CD4-positive, alpha-beta T cell (primary cell): Measurements from ENCODE around the gene EXOC6. TPM values are rescaled to one million over a fixed set of nuclear protein-coding genes. Genes with fewer than 3 reads are reported as not detected.

Source experiments
- ATAC-seq: fragments of 200-7000 bp; cut with Tn5 transposase; one replicate; pipeline ENCODE4 v1.10.0; 2022; ENCODE audit warnings: mild to moderate bottlenecking; ENCODE audit not compliant: poor library complexity
- CTCF ChIA-PET: fragments of 350-600 bp; sonication (Branson Sonifier 250); formaldehyde crosslinking; loops from one replicate; lab custom pipeline; 2021; ENCODE audit warnings: antibody characterized with exemption, inconsistent platforms; lab: Charles Lee
- POLR2A ChIA-PET: fragments of 350-600 bp; sonication (Branson Sonifier 250); formaldehyde crosslinking; loops from one replicate; lab custom pipeline; 2021; ENCODE audit warnings: antibody characterized with exemption, inconsistent platforms; lab: Charles Lee
- DNase-seq, 14 experiments: peaks; one replicate each; pipeline ENCODE4 v3.0.0-alpha.2; 2013 to 2020; ENCODE audit warnings: mixed read lengths in 2 of 14
- H3K27ac ChIP-seq, 2 donors: one replicate each; pipeline versions ENCODE4 v1.5.1 to v1.7.0; 2013; ENCODE audit warnings: low read length in 2 of 2, low read depth in 1 of 2, mild to moderate bottlenecking in 1 of 2
- H3K27me3 ChIP-seq, 2 experiments: 1 replicate in 1 of 2; 2 replicates in 1 of 2; pipeline versions ENCODE4 v1.6.1 to v1.7.0; 2013; ENCODE audit warnings: low read length in 2 of 2, control low read depth in 1 of 2, mild to moderate bottlenecking in 1 of 2, moderate library complexity in 1 of 2; ENCODE audit not compliant: insufficient read depth in 2 of 2, control insufficient read depth in 1 of 2
- H3K36me3 ChIP-seq: one replicate; pipeline ENCODE4 v1.6.1; 2013; ENCODE audit warnings: low read length, control low read depth; ENCODE audit not compliant: insufficient read depth
- H3K4me1 ChIP-seq: one replicate; pipeline ENCODE4 v1.6.1; 2013; ENCODE audit warnings: low read length, control low read depth; ENCODE audit not compliant: insufficient read depth
- H3K4me3 ChIP-seq: one replicate; pipeline ENCODE4 v1.5.1; 2013; ENCODE audit warnings: mild to moderate bottlenecking, low read length, moderate library complexity
- H3K9me3 ChIP-seq, 2 experiments: 1 replicate in 1 of 2; 2 replicates in 1 of 2; pipeline versions ENCODE4 v1.6.1 to v1.7.0; 2013; ENCODE audit warnings: low read length in 2 of 2, mild to moderate bottlenecking in 2 of 2, control low read depth in 1 of 2, moderate library complexity in 1 of 2; ENCODE audit not compliant: control insufficient read depth in 1 of 2, insufficient read depth in 1 of 2
- H3K27ac Mint-ChIP-seq: one replicate; pipeline ENCODE4 v1.8.0; 2020; ENCODE audit warnings: mixed read lengths
- H3K27me3 Mint-ChIP-seq: one replicate; pipeline ENCODE4 v1.8.0; 2021; ENCODE audit warnings: mixed read lengths
- H3K36me3 Mint-ChIP-seq: one replicate; pipeline ENCODE4 v1.8.0; 2021; ENCODE audit warnings: low read depth, mixed read lengths
- H3K4me1 Mint-ChIP-seq: one replicate; pipeline ENCODE4 v1.8.0; 2021; ENCODE audit warnings: low read depth, mixed read lengths
- H3K4me3 Mint-ChIP-seq: one replicate; pipeline ENCODE4 v1.8.0; 2020; ENCODE audit warnings: mild to moderate bottlenecking, mixed read lengths
- H3K9me3 Mint-ChIP-seq: one replicate; pipeline ENCODE4 v1.8.0; 2020; ENCODE audit warnings: mixed read lengths
- intact Hi-C, 2 experiments: fragments of 100-400 bp; cut with DNase I in 1 of 2; cut with micrococcal nuclease in 1 of 2; formaldehyde crosslinking; loops; one replicate each; pipeline versions ENCODE4 v1.15.1 to v1.9.0; 2023 to 2025; cut with DNase I, micrococcal nuclease
- total RNA-seq, 174 experiments: library from RNA in 2 of 174; stranded (reverse) in 2 of 174; gene quantifications; one replicate each; pipeline ENCODE4 v1.2.3 and lab custom pipeline; 2021 to 2026
- TF ChIP-seq, protein P1 (sequence below): fragments of 200-600 bp; IDR thresholded peaks from one replicate; pipeline ENCODE4 v1.8.0; 2022; ENCODE audit warnings: antibody characterized with exemption, mild to moderate bottlenecking

The EXOC6 gene
- total RNA-seq, 2 experiments from 2014 or later: 6.6 to 7.4 TPM

DNA sequence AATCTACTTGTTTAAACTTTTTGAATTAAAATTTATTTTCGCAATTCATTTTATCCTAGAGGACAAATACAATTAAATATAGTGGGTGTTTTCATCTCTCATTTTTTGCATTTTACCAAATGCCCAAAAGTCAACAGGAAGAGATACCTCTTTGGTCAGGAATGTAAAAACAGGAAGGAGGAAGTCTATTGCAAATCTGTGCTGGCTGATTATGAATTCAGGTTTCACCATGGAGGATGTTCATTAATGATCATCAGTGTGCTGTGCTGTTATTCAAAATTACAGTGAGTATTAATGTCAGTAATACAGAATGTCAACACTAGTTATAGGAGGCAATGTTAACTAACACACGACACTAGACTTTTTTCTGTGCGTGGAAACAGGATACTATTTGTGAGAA, 24.7 kb downstream of the EXOC6 start:
- CTCF ChIA-PET: no interaction called here
- Histone ChIP-seq H3K36me3 (no peaks in the 10 kb centered on the region), H3K4me1 (peaks cover 5% of the 10 kb centered on the region), H3K27me3 (no peaks in the 10 kb centered on the region), H3K9me3 (no peaks in the 10 kb centered on the region), H3K27ac (no peak overlapping the region), H3K4me3 (no peak overlapping the region)
- Mint-ChIP-seq H3K36me3 (no peaks in the 10 kb centered on the region), H3K4me3 (no peak overlapping the region), H3K27me3 (no peaks in the 10 kb centered on the region), H3K27ac (no peak overlapping the region), H3K9me3 (no peaks in the 10 kb centered on the region), H3K4me1 (peaks cover 60% of the 10 kb centered on the region)
- POLR2A ChIA-PET: interaction anchor here (0.9 kb wide), 1 partner anchor 27 kb away, joined by 3 read pairs; no protein-coding TSS in a partner anchor
- ATAC-seq (no peak), DNase-seq (no peak)
- TF ChIP-seq, protein P1, sequence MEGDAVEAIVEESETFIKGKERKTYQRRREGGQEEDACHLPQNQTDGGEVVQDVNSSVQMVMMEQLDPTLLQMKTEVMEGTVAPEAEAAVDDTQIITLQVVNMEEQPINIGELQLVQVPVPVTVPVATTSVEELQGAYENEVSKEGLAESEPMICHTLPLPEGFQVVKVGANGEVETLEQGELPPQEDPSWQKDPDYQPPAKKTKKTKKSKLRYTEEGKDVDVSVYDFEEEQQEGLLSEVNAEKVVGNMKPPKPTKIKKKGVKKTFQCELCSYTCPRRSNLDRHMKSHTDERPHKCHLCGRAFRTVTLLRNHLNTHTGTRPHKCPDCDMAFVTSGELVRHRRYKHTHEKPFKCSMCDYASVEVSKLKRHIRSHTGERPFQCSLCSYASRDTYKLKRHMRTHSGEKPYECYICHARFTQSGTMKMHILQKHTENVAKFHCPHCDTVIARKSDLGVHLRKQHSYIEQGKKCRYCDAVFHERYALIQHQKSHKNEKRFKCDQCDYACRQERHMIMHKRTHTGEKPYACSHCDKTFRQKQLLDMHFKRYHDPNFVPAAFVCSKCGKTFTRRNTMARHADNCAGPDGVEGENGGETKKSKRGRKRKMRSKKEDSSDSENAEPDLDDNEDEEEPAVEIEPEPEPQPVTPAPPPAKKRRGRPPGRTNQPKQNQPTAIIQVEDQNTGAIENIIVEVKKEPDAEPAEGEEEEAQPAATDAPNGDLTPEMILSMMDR: no peak
- intact Hi-C loops: no loop called here

DNA sequence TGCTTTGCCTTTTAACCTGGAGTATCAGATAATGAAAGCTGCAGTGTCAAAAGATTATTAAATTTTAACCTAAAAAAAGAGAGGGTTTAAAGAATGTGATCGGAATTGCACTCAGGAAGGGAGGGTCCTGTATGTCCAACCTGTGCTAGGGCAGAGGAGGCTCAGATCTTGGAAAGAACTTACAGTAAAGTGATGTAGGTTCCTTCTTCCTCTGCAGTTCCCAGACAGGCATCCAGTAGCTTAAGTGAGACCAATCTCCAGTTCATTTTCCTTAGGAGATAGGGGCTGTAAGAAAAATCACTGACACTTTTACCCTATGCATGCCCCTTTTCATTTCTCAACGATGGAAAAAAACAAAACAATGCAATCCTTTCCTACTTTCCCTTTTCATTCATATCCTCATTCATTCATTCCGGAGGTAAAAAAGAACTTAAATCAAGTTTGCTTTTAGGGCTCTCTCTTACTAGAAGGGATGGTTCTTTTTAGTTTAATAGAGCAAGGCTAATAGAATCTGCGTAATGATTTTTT, 28.3 kb downstream of the EXOC6 start:
- intact Hi-C loops: no loop called here
- peak overlapping the region; percentile 40 for H3K4me3 Mint-ChIP-seq
- no peaks in the 10 kb centered on the region for H3K27me3 ChIP-seq
- H3K27me3 Mint-ChIP-seq: no peaks in the 10 kb centered on the region
- H3K4me3 ChIP-seq: no peak overlapping the region
- no peaks in the 10 kb centered on the region for H3K9me3 Mint-ChIP-seq
- ATAC-seq: no peak
- H3K27ac Mint-ChIP-seq: no peak overlapping the region
- H3K36me3 ChIP-seq: no peaks in the 10 kb centered on the region
- DNase-seq: no peak
- H3K27ac ChIP-seq: no peak overlapping the region
- no peaks in the 10 kb centered on the region for H3K36me3 Mint-ChIP-seq
- TF ChIP-seq, protein P1: no peak
- no peaks in the 10 kb centered on the region for H3K9me3 ChIP-seq
- ChIA-PET POLR2A (interaction anchor here (0.6 to 2.0 kb wide), 3 partner anchors 28 to 1340 kb away, joined by 3 to 15 read pairs (median 3); partner anchors contain the start of gene EXOC6), CTCF (interaction anchor here (1.6 kb wide), 1 partner anchor 33 kb away, joined by 5 read pairs; no protein-coding TSS in a partner anchor)
- H3K4me1 ChIP-seq: peaks cover 5% of the 10 kb centered on the region
- peaks cover 55% of the 10 kb centered on the region for H3K4me1 Mint-ChIP-seq

DNA sequence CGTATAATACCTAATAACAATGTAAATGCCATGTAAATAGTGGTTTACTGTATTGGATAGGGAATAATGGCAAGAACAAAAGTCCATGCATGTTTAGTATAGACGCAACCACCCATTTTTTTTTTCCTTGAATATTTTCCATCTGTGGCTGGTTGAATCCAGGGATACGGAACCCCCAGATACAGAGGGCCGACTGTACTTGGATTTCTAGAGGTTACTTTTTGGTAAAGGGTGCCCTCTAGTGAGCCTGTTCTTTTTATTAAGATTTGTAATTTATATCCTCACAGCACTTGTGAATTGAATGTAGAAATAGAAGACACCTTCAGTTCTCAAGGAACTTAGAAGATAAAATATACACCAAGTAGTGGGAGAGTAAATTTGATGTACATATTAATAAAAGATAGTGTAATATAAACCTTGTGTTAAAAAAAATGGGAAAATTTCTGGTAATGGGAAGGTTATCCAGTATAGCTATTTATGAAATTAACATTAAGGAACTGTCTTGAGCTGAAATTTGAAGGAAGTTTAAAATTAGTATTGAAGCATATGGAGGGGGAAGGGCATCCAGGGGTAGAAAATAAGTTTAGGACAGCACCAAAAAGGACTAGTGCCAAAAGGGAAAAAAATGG, 32.0 kb downstream of the EXOC6 start:
- Histone ChIP-seq H3K27me3 (no peaks in the 10 kb centered on the region), H3K4me1 (peaks cover 5% of the 10 kb centered on the region), H3K9me3 (no peaks in the 10 kb centered on the region), H3K4me3 (no peak overlapping the region), H3K36me3 (no peaks in the 10 kb centered on the region), H3K27ac (no peak overlapping the region)
- ATAC-seq (peak; percentile 39), DNase-seq (peak in 4 of 14 experiments; percentile 13 to 56 (median 56))
- H3K9me3 Mint-ChIP-seq: no peaks in the 10 kb centered on the region
- ChIA-PET CTCF (interaction anchor here (0.9 kb wide), 1 partner anchor 37 kb away, joined by 4 read pairs; no protein-coding TSS in a partner anchor), POLR2A (interaction anchor here (1.5 kb wide), 1 partner anchor 32 kb away, joined by 10 read pairs; the partner anchor contains the start of gene EXOC6)
- intact Hi-C loops: loop anchor here (1.0 to 10.0 kb wide), 3 partner anchors 37 to 363 kb away; no protein-coding TSS in a partner anchor
- H3K36me3 Mint-ChIP-seq: no peaks in the 10 kb centered on the region
- TF ChIP-seq, protein P1: peak; percentile 75
- no peaks in the 10 kb centered on the region for H3K27me3 Mint-ChIP-seq
- H3K27ac Mint-ChIP-seq: no peak overlapping the region
- no peak overlapping the region for H3K4me3 Mint-ChIP-seq
- peaks cover 29% of the 10 kb centered on the region for H3K4me1 Mint-ChIP-seq
